GM21515 (cell line): ENCODE measurements around the gene KLRG1.

Source experiments
- ATAC-seq: cut with Tn5 transposase; IDR thresholded peaks from one replicate; pipeline ENCODE4 v1.9.1; 2021; ENCODE audit not compliant: unreplicated experiment

KLRG1 gene

GRCh38 chr12:8989413-8989812 is at the start of gene KLRG1:
KLRG1 (plus strand) TSS chr12:8989546; CDS start chr12:8989636, 90 bp downstream.
- ATAC-seq: no peak

GRCh38 chr12:8941691-8942478 is 47.5 kb upstream of the KLRG1 start:
- no peak for ATAC-seq

GRCh38 chr12:8943565-8944186 is 45.7 kb upstream of the KLRG1 start:
- ATAC-seq: no peak

GRCh38 chr12:8946733-8947132 is 42.6 kb upstream of the KLRG1 start:
- ATAC-seq: no peak

- no peak for ATAC-seq
These were observed 41.6 kb upstream of the KLRG1 start for GRCh38 chr12:8947737-8948136.

- no peak for ATAC-seq
These were observed 40.5 kb upstream of the KLRG1 start for GRCh38 chr12:8948701-8949341.

- peak; percentile 83 for ATAC-seq
These were observed 39.8 kb upstream of the KLRG1 start, which contains the start of gene M6PR for GRCh38 chr12:8949342-8950220. M6PR (minus strand) TSS chr12:8949645; CDS start chr12:8946404, 3,241 bp downstream.

GRCh38 chr12:8950221-8950527 is 39.2 kb upstream of the KLRG1 start:
- peak; percentile 15 for ATAC-seq

- no peak for ATAC-seq
These were observed 38.5 kb upstream of the KLRG1 start for GRCh38 chr12:8950702-8951478.

GRCh38 chr12:8951744-8952143 is 37.6 kb upstream of the KLRG1 start:
- no peak for ATAC-seq

- no peak for ATAC-seq
These were observed 35.5 kb upstream of the KLRG1 start for GRCh38 chr12:8953773-8954402.

GRCh38 chr12:8956073-8956472 is 33.3 kb upstream of the KLRG1 start:
- no peak for ATAC-seq

- ATAC-seq: no peak
These were observed 32.6 kb upstream of the KLRG1 start for GRCh38 chr12:8956772-8957171.

GRCh38 chr12:8957561-8957960 is 31.8 kb upstream of the KLRG1 start:
- ATAC-seq: no peak

- no peak for ATAC-seq
These were observed 31.3 kb upstream of the KLRG1 start for GRCh38 chr12:8958066-8958465.

GRCh38 chr12:8960176-8960575 is 29.2 kb upstream of the KLRG1 start:
- no peak for ATAC-seq

- no peak for ATAC-seq
These were observed 20.6 kb upstream of the KLRG1 start for GRCh38 chr12:8968761-8969160.

GRCh38 chr12:8969861-8970411 is 19.4 kb upstream of the KLRG1 start:
- no peak for ATAC-seq

GRCh38 chr12:8970432-8970831 is 18.9 kb upstream of the KLRG1 start:
- ATAC-seq: no peak

GRCh38 chr12:8980137-8980536 is 9.2 kb upstream of the KLRG1 start:
- no peak for ATAC-seq
